ENCODE results near the gene PPP1R27.

Gene PPP1R27

GRCh38 chr17:81803728-81804558 lies 30.9 kb downstream of the PPP1R27 start, which contains the start of gene GCGR:
Gene GCGR (plus strand): TSS chr17:81804150. CDS start chr17:81809019, 4,869 bp downstream.
- no peak for DNase-seq

- DNase-seq: no peak
Observed at GRCh38 chr17:81802856-81803643, 31.8 kb downstream of the PPP1R27 start.

- DNase-seq: no peak
Observed at GRCh38 chr17:81802048-81802758, 32.6 kb downstream of the PPP1R27 start.

GRCh38 chr17:81801327-81801726 lies 33.5 kb downstream of the PPP1R27 start:
- DNase-seq: no peak

- DNase-seq: no peak
Observed at GRCh38 chr17:81794509-81794908, 40.3 kb downstream of the PPP1R27 start.

GRCh38 chr17:81794074-81794476 lies 40.8 kb downstream of the PPP1R27 start:
- no peak for DNase-seq

- DNase-seq: no peak
Observed at GRCh38 chr17:81792675-81793615, 41.9 kb downstream of the PPP1R27 start.

Data from T-helper 1 cell (primary cell).